CD4-positive, alpha-beta T cell (primary cell): ENCODE data around the gene NADK. TPM values are rescaled to one million over a fixed set of nuclear protein-coding genes. Genes with fewer than 3 reads are reported as not detected.
"Not testable (repeated sequence)": the region's sequence is repeated elsewhere in the genome, so short reads cannot be mapped to it uniquely, and the experiment has no call there.

Experiments
- ATAC-seq: fragments of 200-7000 bp; cut with Tn5 transposase; one replicate; pipeline ENCODE4 v1.10.0; 2022; ENCODE audit warnings: mild to moderate bottlenecking; ENCODE audit not compliant: poor library complexity
- CTCF ChIA-PET: fragments of 350-600 bp; sonication (Branson Sonifier 250); formaldehyde crosslinking; loops from one replicate; lab custom pipeline; 2021; ENCODE audit warnings: antibody characterized with exemption, inconsistent platforms; lab: Charles Lee
- POLR2A ChIA-PET: fragments of 350-600 bp; sonication (Branson Sonifier 250); formaldehyde crosslinking; loops from one replicate; lab custom pipeline; 2021; ENCODE audit warnings: antibody characterized with exemption, inconsistent platforms; lab: Charles Lee
- DNase-seq, 14 experiments: peaks; one replicate each; pipeline ENCODE4 v3.0.0-alpha.2; 2013 to 2020; ENCODE audit warnings: mixed read lengths in 2 of 14
- H3K27ac ChIP-seq, 2 donors: one replicate each; pipeline versions ENCODE4 v1.5.1 to v1.7.0; 2013; ENCODE audit warnings: low read length in 2 of 2, low read depth in 1 of 2, mild to moderate bottlenecking in 1 of 2
- H3K27me3 ChIP-seq, 2 experiments: 1 replicate in 1 of 2; 2 replicates in 1 of 2; pipeline versions ENCODE4 v1.6.1 to v1.7.0; 2013; ENCODE audit warnings: low read length in 2 of 2, control low read depth in 1 of 2, mild to moderate bottlenecking in 1 of 2, moderate library complexity in 1 of 2; ENCODE audit not compliant: insufficient read depth in 2 of 2, control insufficient read depth in 1 of 2
- H3K36me3 ChIP-seq: one replicate; pipeline ENCODE4 v1.6.1; 2013; ENCODE audit warnings: low read length, control low read depth; ENCODE audit not compliant: insufficient read depth
- H3K4me1 ChIP-seq: one replicate; pipeline ENCODE4 v1.6.1; 2013; ENCODE audit warnings: low read length, control low read depth; ENCODE audit not compliant: insufficient read depth
- H3K4me3 ChIP-seq: one replicate; pipeline ENCODE4 v1.5.1; 2013; ENCODE audit warnings: mild to moderate bottlenecking, low read length, moderate library complexity
- H3K9me3 ChIP-seq, 2 experiments: 1 replicate in 1 of 2; 2 replicates in 1 of 2; pipeline versions ENCODE4 v1.6.1 to v1.7.0; 2013; ENCODE audit warnings: low read length in 2 of 2, mild to moderate bottlenecking in 2 of 2, control low read depth in 1 of 2, moderate library complexity in 1 of 2; ENCODE audit not compliant: control insufficient read depth in 1 of 2, insufficient read depth in 1 of 2
- H3K27ac Mint-ChIP-seq: one replicate; pipeline ENCODE4 v1.8.0; 2020; ENCODE audit warnings: mixed read lengths
- H3K27me3 Mint-ChIP-seq: one replicate; pipeline ENCODE4 v1.8.0; 2021; ENCODE audit warnings: mixed read lengths
- H3K36me3 Mint-ChIP-seq: one replicate; pipeline ENCODE4 v1.8.0; 2021; ENCODE audit warnings: low read depth, mixed read lengths
- H3K4me1 Mint-ChIP-seq: one replicate; pipeline ENCODE4 v1.8.0; 2021; ENCODE audit warnings: low read depth, mixed read lengths
- H3K4me3 Mint-ChIP-seq: one replicate; pipeline ENCODE4 v1.8.0; 2020; ENCODE audit warnings: mild to moderate bottlenecking, mixed read lengths
- H3K9me3 Mint-ChIP-seq: one replicate; pipeline ENCODE4 v1.8.0; 2020; ENCODE audit warnings: mixed read lengths
- CTCF ChIP-seq: fragments of 200-600 bp; IDR thresholded peaks from one replicate; pipeline ENCODE4 v1.8.0; 2022; ENCODE audit warnings: antibody characterized with exemption, mild to moderate bottlenecking
- intact Hi-C, 2 experiments: fragments of 100-400 bp; cut with DNase I in 1 of 2; cut with micrococcal nuclease in 1 of 2; formaldehyde crosslinking; loops; one replicate each; pipeline versions ENCODE4 v1.15.1 to v1.9.0; 2023 to 2025; cut with DNase I, micrococcal nuclease
- total RNA-seq, 174 experiments: library from RNA in 2 of 174; stranded (reverse) in 2 of 174; gene quantifications; one replicate each; pipeline ENCODE4 v1.2.3 and lab custom pipeline; 2021 to 2026

The NADK gene
- total RNA-seq, 2 experiments from 2014 or later = 19.9 to 25.1 TPM

GRCh38 chr1:1752636-1753606, 25.3 kb downstream of the NADK start:
- peaks cover 17% of the 10 kb centered on the region for H3K36me3 Mint-ChIP-seq
- intact Hi-C loops = no loop called here
- H3K4me3 Mint-ChIP-seq = no peak overlapping the region
- H3K27ac Mint-ChIP-seq = no peak overlapping the region
- H3K9me3 Mint-ChIP-seq = no peaks in the 10 kb centered on the region
- POLR2A ChIA-PET = no interaction called here
- DNase-seq (peak in 1 of 14 experiments; percentile 25), ATAC-seq (no peak)
- no peaks in the 10 kb centered on the region for H3K27me3 Mint-ChIP-seq
- H3K27ac ChIP-seq = no peak overlapping the region
- no peak for TF ChIP-seq CTCF
- no peaks in the 10 kb centered on the region for H3K4me1 ChIP-seq
- H3K4me3 ChIP-seq = no peak overlapping the region
- CTCF ChIA-PET = no interaction called here
- no peaks in the 10 kb centered on the region for H3K4me1 Mint-ChIP-seq
- no peaks in the 10 kb centered on the region for H3K9me3 ChIP-seq
- H3K27me3 ChIP-seq = no peaks in the 10 kb centered on the region
- peaks cover 37% of the 10 kb centered on the region for H3K36me3 ChIP-seq

- no peak overlapping the region for H3K4me3 ChIP-seq
- no peaks in the 10 kb centered on the region for H3K27me3 Mint-ChIP-seq
- H3K4me1 Mint-ChIP-seq = no peaks in the 10 kb centered on the region
- intact Hi-C loops = no loop called here
- CTCF ChIA-PET = no interaction called here
- DNase-seq (no peak), ATAC-seq (no peak)
- H3K9me3 Mint-ChIP-seq = no peaks in the 10 kb centered on the region
- no peak overlapping the region for H3K27ac ChIP-seq
- peaks cover 17% of the 10 kb centered on the region for H3K36me3 Mint-ChIP-seq
- no peaks in the 10 kb centered on the region for H3K4me1 ChIP-seq
- no peaks in the 10 kb centered on the region for H3K9me3 ChIP-seq
- no peak overlapping the region for H3K27ac Mint-ChIP-seq
- H3K27me3 ChIP-seq = no peaks in the 10 kb centered on the region
- no peak overlapping the region for H3K4me3 Mint-ChIP-seq
- H3K36me3 ChIP-seq = peaks cover 34% of the 10 kb centered on the region
- TF ChIP-seq CTCF = no peak
- POLR2A ChIA-PET = no interaction called here
Measured at GRCh38 chr1:1752190-1752589, 26.1 kb downstream of the NADK start.

GRCh38 chr1:1749941-1750340, 28.3 kb downstream of the NADK start:
- H3K4me1 Mint-ChIP-seq = not testable (repeated sequence)
- intact Hi-C loops = loop anchor here in 1 of 2 experiments (10.0 kb wide), 1 partner anchor 55 kb away; the partner anchor contains the start of gene SLC35E2B

More at GRCh38 chr1:1749941-1750340, 28.3 kb downstream of the NADK start:
- H3K27me3 Mint-ChIP-seq, DNase-seq, H3K27ac ChIP-seq, H3K9me3 Mint-ChIP-seq, H3K9me3 ChIP-seq, H3K27ac Mint-ChIP-seq, POLR2A ChIA-PET, H3K4me1 ChIP-seq, CTCF ChIA-PET, H3K27me3 ChIP-seq, H3K36me3 Mint-ChIP-seq, H3K4me3 ChIP-seq, H3K4me3 Mint-ChIP-seq, ATAC-seq: not testable (repeated sequence)
- H3K36me3 ChIP-seq = peaks cover 15% of the 10 kb centered on the region
